Pancreas (tissue), 10 donors: ENCODE data around the gene PRR3. TPM values are rescaled to one million over a fixed set of nuclear protein-coding genes. Genes with fewer than 3 reads are reported as not detected.
A peak's percentile ranks its signal among the peaks of the same experiment; 100 is the strongest.

Source experiments
- ATAC-seq, 4 donors: fragments of 200-7000 bp; cut with Tn5 transposase; one replicate each; pipeline versions ENCODE4 v1.8.0 to v1.9.1; 2020; ENCODE audit warnings: mild to moderate bottlenecking in 4 of 4, moderate library complexity in 4 of 4
- DNase-seq, 6 donors: peaks; one replicate each; pipeline ENCODE4 v3.0.0-alpha.2; 2020
- FAIRE-seq: peaks from 2 replicates; lab custom pipeline; 2012; peaks lifted over from hg19 to GRCh38; lab: Jason Lieb, UNC
- H3K27ac ChIP-seq, 4 donors: fragments of 200-600 bp; sonication (generic); 1 replicate in 3 of 4; 2 replicates in 1 of 4; pipeline versions ENCODE4 v1.5.0 to v1.8.0; 2020
- H3K27me3 ChIP-seq, 4 donors: fragments of 200-600 bp; one replicate each; pipeline ENCODE4 v1.8.0; 2021
- H3K36me3 ChIP-seq, 3 donors: fragments of 200-600 bp; sonication (generic) in 1 of 3; one replicate each; pipeline versions ENCODE4 v1.5.0 to v1.8.0; 2020 to 2021
- H3K4me1 ChIP-seq, 3 donors: fragments of 200-600 bp; one replicate each; pipeline ENCODE4 v1.8.0; 2021
- H3K4me3 ChIP-seq, 4 donors: fragments of 200-600 bp; sonication (generic) in 2 of 4; one replicate each; pipeline versions ENCODE4 v1.5.0 to v1.8.0; 2020 to 2021
- H3K9me3 ChIP-seq, 4 donors: fragments of 200-600 bp; one replicate each; pipeline ENCODE4 v1.8.0; 2021
- WGBS, 2 donors: extraction: QIAGEN DNeasy Blood & Tissue Kit; methylation state at CpG; one replicate each; pipeline ENCODE4 v1.1.7; 2013; 5-methylcytosine and 5-hydroxymethylcytosine counted together
- intact Hi-C, 3 donors: fragments of 100-400 bp; cut with DNase I; formaldehyde crosslinking; loops; one replicate each; pipeline versions ENCODE4 v1.11.1 to v1.14.2; 2022
- polyA plus RNA-seq, 2 donors: library from polyadenylated mRNA; stranded (reverse); fragments of 200-250 nt; gene quantifications; one replicate each; pipeline ENCODE4 v1.2.3, GENCODE V29; 2013
- total RNA-seq, 6 donors: library from RNA; stranded (reverse); fragmentation: NEBNext Ultra II Directional in 4 of 6; extraction: Animal tissue kit (Norgen Biotek cat#: 25700) in 4 of 6; gene quantifications; one replicate each; pipeline versions ENCODE4 v1.2.1 to v1.2.4, GENCODE V29; 2021 to 2023
- TF ChIP-seq, protein P1 (sequence below), 4 donors: fragments of 200-600 bp; sonication (generic) in 3 of 4; IDR thresholded peaks; one replicate each; pipeline versions ENCODE4 v1.5.0 to v1.8.0; 2021; ENCODE audit warnings: antibody characterized with exemption in 4 of 4
- donor health status: healthy with polysubstance abuse.
- donor health status: DM: no; HTN: no; CAD: no; lungs with moderate emphysema.
- donor health status: DM: no; HTN: no; CAD: no.
- donor health status: control.
- donor health status: control.
- donor health status: Bipolar disorder and iron deficiency.
- donor health status: DM: yes; HTN: yes; CAD: no.
- donor health status: DM: no; HTN: no; CAD: no.
- donor health status: DM: no; HTN: no; CAD: no.
- donor health status: DM: yes; HTN: yes; CAD: no.

The PRR3 gene
- total and polyA plus RNA-seq, 8 donors: 2.2 to 8.7 (median 3.7) TPM

DNA sequence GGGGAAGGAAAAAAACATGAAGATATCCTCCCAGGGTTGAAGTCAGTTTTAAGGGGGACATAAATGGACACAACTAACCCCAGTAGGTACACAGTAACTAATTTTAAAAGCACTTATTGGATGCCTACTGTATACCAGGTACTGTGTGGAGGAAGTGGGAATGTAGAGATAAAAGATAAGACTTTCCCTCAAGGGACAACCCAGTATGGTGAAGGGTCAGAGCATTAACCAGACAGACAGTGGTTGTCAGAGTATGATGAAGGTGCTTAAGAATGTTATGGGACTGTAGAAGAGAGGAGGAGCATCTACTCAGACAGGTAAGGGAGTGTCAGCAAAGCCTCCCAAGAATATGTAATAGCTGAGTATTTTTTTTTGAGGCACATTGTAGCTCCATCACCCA lies 15.1 kb downstream of the PRR3 start:
- peak overlapping the region in 2 of 4 donors; percentile 78 to 86 for H3K27ac ChIP-seq
- peak overlapping the region; percentile 37 to 79 (median 63) for H3K4me3 ChIP-seq
- peaks cover 0 to 1% (median under 1%) of the 10 kb centered on the region in 3 donors for H3K36me3 ChIP-seq
- no peaks in the 10 kb centered on the region for H3K9me3 ChIP-seq
- no peak for FAIRE-seq
- H3K4me1 ChIP-seq: peaks cover 9 to 23% (median 10%) of the 10 kb centered on the region in 3 donors
- no peak for DNase-seq
- no peak for ATAC-seq
- no peaks in the 10 kb centered on the region for H3K27me3 ChIP-seq
- intact Hi-C loops: no loop called here
- TF ChIP-seq, protein P1, sequence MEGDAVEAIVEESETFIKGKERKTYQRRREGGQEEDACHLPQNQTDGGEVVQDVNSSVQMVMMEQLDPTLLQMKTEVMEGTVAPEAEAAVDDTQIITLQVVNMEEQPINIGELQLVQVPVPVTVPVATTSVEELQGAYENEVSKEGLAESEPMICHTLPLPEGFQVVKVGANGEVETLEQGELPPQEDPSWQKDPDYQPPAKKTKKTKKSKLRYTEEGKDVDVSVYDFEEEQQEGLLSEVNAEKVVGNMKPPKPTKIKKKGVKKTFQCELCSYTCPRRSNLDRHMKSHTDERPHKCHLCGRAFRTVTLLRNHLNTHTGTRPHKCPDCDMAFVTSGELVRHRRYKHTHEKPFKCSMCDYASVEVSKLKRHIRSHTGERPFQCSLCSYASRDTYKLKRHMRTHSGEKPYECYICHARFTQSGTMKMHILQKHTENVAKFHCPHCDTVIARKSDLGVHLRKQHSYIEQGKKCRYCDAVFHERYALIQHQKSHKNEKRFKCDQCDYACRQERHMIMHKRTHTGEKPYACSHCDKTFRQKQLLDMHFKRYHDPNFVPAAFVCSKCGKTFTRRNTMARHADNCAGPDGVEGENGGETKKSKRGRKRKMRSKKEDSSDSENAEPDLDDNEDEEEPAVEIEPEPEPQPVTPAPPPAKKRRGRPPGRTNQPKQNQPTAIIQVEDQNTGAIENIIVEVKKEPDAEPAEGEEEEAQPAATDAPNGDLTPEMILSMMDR (IDR thresholded peaks at IDR 0.05): no peak

DNA sequence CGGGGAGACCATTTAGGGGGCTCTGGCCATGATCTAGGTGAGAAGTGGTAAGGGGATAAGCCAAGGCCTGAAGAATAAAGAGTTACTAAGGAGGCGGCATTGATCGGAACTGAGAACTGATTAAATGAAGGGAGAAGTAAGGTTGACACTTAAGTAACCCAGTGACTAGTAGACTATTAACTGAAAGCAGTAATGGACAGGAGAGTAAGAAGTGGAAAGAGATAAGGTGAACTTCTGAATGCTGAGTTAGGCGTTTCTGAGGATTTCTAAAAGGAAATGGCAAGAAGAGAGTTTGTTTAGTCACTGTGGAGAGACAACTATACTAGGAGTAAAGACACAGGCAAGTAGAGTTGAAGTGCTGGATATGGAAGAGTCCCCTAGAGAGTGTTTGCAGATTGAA lies 16.0 kb downstream of the PRR3 start:
- FAIRE-seq (no peak), DNase-seq (no peak), ATAC-seq (no peak)
- H3K27me3 ChIP-seq: no peaks in the 10 kb centered on the region
- peaks cover 2 to 11% (median 8%) of the 10 kb centered on the region in 3 donors for H3K36me3 ChIP-seq
- WGBS, 2 donors: 32% methylated on average over 4 of the region's 4 CpGs
- H3K4me1 ChIP-seq: peaks cover 9 to 23% (median 10%) of the 10 kb centered on the region in 3 donors
- no peaks in the 10 kb centered on the region for H3K9me3 ChIP-seq
- TF ChIP-seq, protein P1 (IDR thresholded peaks at IDR 0.05): no peak
- no peak overlapping the region for H3K4me3 ChIP-seq
- intact Hi-C loops: no loop called here
- no peak overlapping the region for H3K27ac ChIP-seq

DNA sequence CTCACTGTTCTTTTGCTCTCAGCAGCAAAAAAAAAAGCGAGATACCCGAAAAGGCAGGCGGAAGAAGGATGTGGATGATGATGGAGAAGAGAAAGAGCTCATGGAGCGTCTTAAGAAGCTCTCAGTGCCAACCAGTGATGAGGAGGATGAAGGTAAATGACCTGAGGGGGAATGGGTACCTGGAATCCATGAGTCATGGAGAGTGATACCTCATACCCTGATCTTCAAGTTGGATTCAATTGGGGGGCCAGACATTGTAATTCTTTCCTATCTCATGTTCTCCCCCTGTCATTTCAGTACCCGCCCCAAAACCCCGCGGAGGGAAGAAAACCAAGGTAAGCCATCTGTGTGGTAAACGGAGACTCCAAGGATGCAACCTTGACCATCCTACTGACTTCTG lies 21.0 kb downstream of the PRR3 start:
- no peaks in the 10 kb centered on the region for H3K9me3 ChIP-seq
- H3K27me3 ChIP-seq: no peaks in the 10 kb centered on the region
- no peak overlapping the region for H3K4me3 ChIP-seq
- DNase-seq (no peak), ATAC-seq (no peak), FAIRE-seq (no peak)
- intact Hi-C loops: no loop called here
- H3K36me3 ChIP-seq: peaks cover 7 to 52% (median 39%) of the 10 kb centered on the region in 3 donors
- no peak overlapping the region for H3K27ac ChIP-seq
- peaks cover 1 to 4% (median 2%) of the 10 kb centered on the region in 3 donors for H3K4me1 ChIP-seq
- TF ChIP-seq, protein P1 (IDR thresholded peaks at IDR 0.05): no peak
- 92 to 97% methylated on average over 8 of the region's 8 CpGs for WGBS, 2 donors

DNA sequence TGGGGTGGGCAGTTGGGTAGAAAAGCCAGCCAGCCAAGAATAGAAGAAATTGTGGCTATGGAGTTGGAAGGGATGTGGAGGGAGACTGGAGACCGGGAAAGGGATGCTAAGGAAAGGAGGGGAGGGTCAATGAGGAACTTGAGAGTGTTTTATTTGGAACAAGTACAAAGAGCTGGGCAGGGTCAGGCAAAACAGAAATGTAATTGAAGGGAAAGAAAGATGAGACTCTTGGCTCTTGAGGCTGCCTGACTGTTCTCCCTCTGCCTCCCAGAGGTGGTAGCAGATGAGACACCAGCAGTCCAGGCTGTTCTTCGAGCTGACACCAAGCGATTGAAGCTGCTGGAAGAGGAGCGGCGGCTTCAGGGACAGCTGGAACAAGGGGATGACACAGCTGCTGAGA lies 26.8 kb downstream of the PRR3 start:
- H3K36me3 ChIP-seq: peaks cover 5 to 89% (median 67%) of the 10 kb centered on the region in 3 donors
- intact Hi-C loops: no loop called here
- ATAC-seq (no peak), DNase-seq (no peak), FAIRE-seq (no peak)
- no peaks in the 10 kb centered on the region for H3K27me3 ChIP-seq
- no peaks in the 10 kb centered on the region for H3K9me3 ChIP-seq
- no peaks in the 10 kb centered on the region for H3K4me1 ChIP-seq
- WGBS, 2 donors: 93 to 98% methylated on average over 5 of the region's 5 CpGs
- TF ChIP-seq, protein P1 (IDR thresholded peaks at IDR 0.05): no peak
- no peak overlapping the region for H3K27ac ChIP-seq
- H3K4me3 ChIP-seq: no peak overlapping the region

GRCh38 chr6:30589754-30590358 lies 32.8 kb downstream of the PRR3 start:
- Histone ChIP-seq H3K27me3 (no peaks in the 10 kb centered on the region), H3K4me3 (no peak overlapping the region), H3K9me3 (no peaks in the 10 kb centered on the region), H3K27ac (no peak overlapping the region), H3K36me3 (peaks cover 0 to 63% (median 36%) of the 10 kb centered on the region in 3 donors), H3K4me1 (no peaks in the 10 kb centered on the region)
- intact Hi-C loops: no loop called here
- TF ChIP-seq, protein P1 (IDR thresholded peaks at IDR 0.05): no peak
- FAIRE-seq: no peak
- WGBS, 2 donors: 86 to 88% methylated on average over 15 of the region's 15 CpGs
- DNase-seq: peak in 1 of 6 donors; percentile 17
- ATAC-seq: no peak
